Stomach (tissue), 4 donors: ENCODE results near the gene TECPR1.

Experiments used
- EP300 ChIP-seq: sonication (generic); formaldehyde crosslinking; IDR thresholded peaks from one replicate; pipeline ENCODE4 v1.6.1; 2017; ENCODE audit warnings: antibody characterized with exemption
- POLR2A ChIP-seq, 4 donors: fragments of 450-650 bp; IDR thresholded peaks; one replicate each; pipeline ENCODE4 v1.6.1; 2016; ENCODE audit warnings: antibody characterized with exemption in 4 of 4, control low read depth in 2 of 4, mild to moderate bottlenecking in 1 of 4, moderate library complexity in 1 of 4
- POLR2AphosphoS5 ChIP-seq, 3 donors: sonication (generic); formaldehyde crosslinking; IDR thresholded peaks; one replicate each; pipeline ENCODE4 v1.6.1; 2016; ENCODE audit warnings: antibody characterized with exemption in 3 of 3
- TF ChIP-seq, protein P1 (sequence below), 7 experiments: fragments of 450-650 bp in 4 of 7; fragments of 200-600 bp in 3 of 7; sonication (generic) in 3 of 7; IDR thresholded peaks; one replicate each; pipeline ENCODE4 v1.5.1; 2016 to 2019; ENCODE audit warnings: antibody characterized with exemption in 7 of 7, control low read depth in 2 of 7, mild to moderate bottlenecking in 1 of 7

DNA sequence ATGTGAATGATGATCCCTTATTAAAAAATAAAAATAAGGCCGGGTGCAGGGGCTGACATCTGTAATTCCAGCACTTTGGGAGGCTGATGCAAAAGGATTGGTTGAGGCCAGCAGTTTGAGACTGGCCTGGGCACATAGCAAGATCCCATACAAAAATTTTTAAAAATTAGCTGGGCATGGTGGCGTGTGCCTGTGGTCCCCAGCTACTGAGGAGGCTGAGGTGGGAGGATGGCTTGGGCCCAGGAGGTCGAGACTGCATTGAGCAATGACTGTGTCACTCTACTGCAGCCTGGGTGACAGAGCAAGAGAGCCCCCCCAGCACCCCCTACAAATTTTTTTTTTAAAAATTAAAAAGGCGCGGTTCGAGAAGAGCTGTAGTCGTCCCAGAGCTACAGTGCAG lies 28.3 kb upstream of the TECPR1 start:
- TF ChIP-seq, protein P1, sequence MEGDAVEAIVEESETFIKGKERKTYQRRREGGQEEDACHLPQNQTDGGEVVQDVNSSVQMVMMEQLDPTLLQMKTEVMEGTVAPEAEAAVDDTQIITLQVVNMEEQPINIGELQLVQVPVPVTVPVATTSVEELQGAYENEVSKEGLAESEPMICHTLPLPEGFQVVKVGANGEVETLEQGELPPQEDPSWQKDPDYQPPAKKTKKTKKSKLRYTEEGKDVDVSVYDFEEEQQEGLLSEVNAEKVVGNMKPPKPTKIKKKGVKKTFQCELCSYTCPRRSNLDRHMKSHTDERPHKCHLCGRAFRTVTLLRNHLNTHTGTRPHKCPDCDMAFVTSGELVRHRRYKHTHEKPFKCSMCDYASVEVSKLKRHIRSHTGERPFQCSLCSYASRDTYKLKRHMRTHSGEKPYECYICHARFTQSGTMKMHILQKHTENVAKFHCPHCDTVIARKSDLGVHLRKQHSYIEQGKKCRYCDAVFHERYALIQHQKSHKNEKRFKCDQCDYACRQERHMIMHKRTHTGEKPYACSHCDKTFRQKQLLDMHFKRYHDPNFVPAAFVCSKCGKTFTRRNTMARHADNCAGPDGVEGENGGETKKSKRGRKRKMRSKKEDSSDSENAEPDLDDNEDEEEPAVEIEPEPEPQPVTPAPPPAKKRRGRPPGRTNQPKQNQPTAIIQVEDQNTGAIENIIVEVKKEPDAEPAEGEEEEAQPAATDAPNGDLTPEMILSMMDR (IDR thresholded peaks at IDR 0.05) = no peak
- no peak for TF ChIP-seq EP300
- TF ChIP-seq POLR2A (IDR thresholded peaks at IDR 0.05) = no peak
- TF ChIP-seq POLR2AphosphoS5 (IDR thresholded peaks at IDR 0.05) = no peak
